HPDE6-E6E7 (cell line): ENCODE measurements around the gene ESRRB.

ENCODE experiments used
- DNase-seq: peaks from one replicate; pipeline ENCODE4 v3.0.0; 2011; ENCODE audit warnings: missing footprints; ENCODE audit errors: extremely low spot score

Gene ESRRB

GRCh38 chr14:76352639-76353281 is 23.2 kb upstream of the ESRRB start:
- DNase-seq, result peak; percentile 19

GRCh38 chr14:76354310-76354709 is 21.6 kb upstream of the ESRRB start:
- DNase-seq, result no peak

- DNase-seq, result no peak
Measured at GRCh38 chr14:76355771-76356170, 20.2 kb upstream of the ESRRB start.

- DNase-seq, result no peak
Measured at GRCh38 chr14:76371066-76371465, 4.9 kb upstream of the ESRRB start.

GRCh38 chr14:76373456-76373855 is 2.5 kb upstream of the ESRRB start:
- DNase-seq, result no peak

GRCh38 chr14:76375484-76375883 is 453 bp upstream of the ESRRB start:
- DNase-seq, result no peak

GRCh38 chr14:76376409-76376877 is 506 bp downstream of the ESRRB start:
- DNase-seq, result no peak

- DNase-seq, result no peak
Measured at GRCh38 chr14:76376878-76377734, 1.2 kb downstream of the ESRRB start.

GRCh38 chr14:76377735-76378074 is 1.8 kb downstream of the ESRRB start:
- no peak for DNase-seq

- DNase-seq, result no peak
Measured at GRCh38 chr14:76380991-76381390, 5.1 kb downstream of the ESRRB start.

GRCh38 chr14:76381817-76382494 is 6.0 kb downstream of the ESRRB start:
- DNase-seq, result no peak

- no peak for DNase-seq
Measured at GRCh38 chr14:76382495-76382832, 6.5 kb downstream of the ESRRB start.

GRCh38 chr14:76385435-76385834 is 9.5 kb downstream of the ESRRB start:
- DNase-seq, result no peak

- peak; percentile 84 for DNase-seq
Measured at GRCh38 chr14:76386944-76387782, 11.2 kb downstream of the ESRRB start.

- DNase-seq, result no peak
Measured at GRCh38 chr14:76389841-76390240, 13.9 kb downstream of the ESRRB start.

GRCh38 chr14:76390621-76391020 is 14.7 kb downstream of the ESRRB start:
- no peak for DNase-seq

GRCh38 chr14:76391981-76392690 is 16.2 kb downstream of the ESRRB start:
- DNase-seq, result no peak

- no peak for DNase-seq
Measured at GRCh38 chr14:76394569-76394968, 18.6 kb downstream of the ESRRB start.

- DNase-seq, result no peak
Measured at GRCh38 chr14:76395161-76395560, 19.2 kb downstream of the ESRRB start.

GRCh38 chr14:76396714-76397187 is 20.8 kb downstream of the ESRRB start:
- no peak for DNase-seq

GRCh38 chr14:76405627-76406026 is 29.7 kb downstream of the ESRRB start:
- DNase-seq, result no peak
